NK-92 (cell line): Measurements from ENCODE around the gene GAD1.

ENCODE experiments used
- DNase-seq: peaks from one replicate; lab custom pipeline; 2025; ENCODE audit not compliant: unreplicated experiment; lab: John Stamatoyannopoulos, UW

GAD1 gene

GRCh38 chr2:170840717-170841210 is 24.1 kb downstream of the GAD1 start:
- no peak for DNase-seq

GRCh38 chr2:170842785-170843184 is 26.1 kb downstream of the GAD1 start:
- no peak for DNase-seq

- no peak for DNase-seq
These were observed 27.0 kb downstream of the GAD1 start for GRCh38 chr2:170843656-170844055.

GRCh38 chr2:170845343-170845742 is 28.7 kb downstream of the GAD1 start:
- DNase-seq = no peak

- DNase-seq = no peak
These were observed 29.6 kb downstream of the GAD1 start for GRCh38 chr2:170846314-170846713.

- no peak for DNase-seq
These were observed 31.0 kb downstream of the GAD1 start for GRCh38 chr2:170847716-170848115.

GRCh38 chr2:170848587-170848986 is 31.9 kb downstream of the GAD1 start:
- no peak for DNase-seq

- no peak for DNase-seq
These were observed 33.6 kb downstream of the GAD1 start for GRCh38 chr2:170850251-170850650.

- DNase-seq = no peak
These were observed 34.9 kb downstream of the GAD1 start for GRCh38 chr2:170851635-170852034.

GRCh38 chr2:170856066-170856465 is 39.4 kb downstream of the GAD1 start:
- no peak for DNase-seq

- DNase-seq = no peak
These were observed 45.7 kb downstream of the GAD1 start for GRCh38 chr2:170862286-170862902.

GRCh38 chr2:170863087-170863486 is 46.4 kb downstream of the GAD1 start:
- no peak for DNase-seq

- no peak for DNase-seq
These were observed 52.3 kb downstream of the GAD1 start for GRCh38 chr2:170869036-170869435.

GRCh38 chr2:170869461-170869860 is 52.8 kb downstream of the GAD1 start:
- DNase-seq = no peak

GRCh38 chr2:170873035-170873692 is 56.5 kb downstream of the GAD1 start:
- no peak for DNase-seq

- DNase-seq = no peak
These were observed 61.4 kb downstream of the GAD1 start for GRCh38 chr2:170878066-170878465.

- DNase-seq = no peak
These were observed 61.8 kb downstream of the GAD1 start for GRCh38 chr2:170878505-170878904.

- no peak for DNase-seq
These were observed 65.2 kb downstream of the GAD1 start for GRCh38 chr2:170881840-170882239.

GRCh38 chr2:170882758-170883157 is 66.1 kb downstream of the GAD1 start:
- no peak for DNase-seq

- no peak for DNase-seq
These were observed 67.0 kb downstream of the GAD1 start for GRCh38 chr2:170883683-170884082.

- DNase-seq = no peak
These were observed 68.6 kb downstream of the GAD1 start for GRCh38 chr2:170885130-170885791.

- no peak for DNase-seq
These were observed 69.7 kb downstream of the GAD1 start for GRCh38 chr2:170886386-170886785.
